Natural killer cell (primary cell): ENCODE data around the gene RCOR3. TPM values are rescaled to one million over a fixed set of nuclear protein-coding genes. Genes with fewer than 3 reads are reported as not detected.
A peak's percentile ranks its signal among the peaks of the same experiment; 100 is the strongest.
"Not testable (repeated sequence)": the region's sequence is repeated elsewhere in the genome, so short reads cannot be mapped to it uniquely, and the experiment has no call there.

Experiments
- ATAC-seq, 3 donors: fragments of 150-1000 bp in 2 of 3; fragments of 200-7000 bp in 1 of 3; cut with Tn5 transposase; 1 replicate in 1 of 3; 2 replicates in 2 of 3; pipeline ENCODE4 v1.10.0; 2021; ENCODE audit warnings: mild to moderate bottlenecking in 2 of 3, moderate library complexity in 2 of 3
- DNase-seq, 2 donors: peaks; one replicate each; pipeline versions ENCODE4 v3.0.0 to v3.0.0-alpha.2; 2013 to 2021; ENCODE audit warnings: mixed read lengths in 1 of 2
- H3K27ac ChIP-seq: one replicate; pipeline ENCODE4 v1.5.1; 2013; ENCODE audit warnings: mild to moderate bottlenecking, low read length
- H3K27me3 ChIP-seq: one replicate; pipeline ENCODE4 v1.6.1; 2013; ENCODE audit warnings: low read length; ENCODE audit not compliant: control insufficient read depth, insufficient read depth
- H3K36me3 ChIP-seq: one replicate; pipeline ENCODE4 v1.6.1; 2013; ENCODE audit warnings: low read length; ENCODE audit not compliant: control insufficient read depth, insufficient read depth
- H3K4me1 ChIP-seq: one replicate; pipeline ENCODE4 v1.6.1; 2013; ENCODE audit warnings: low read length; ENCODE audit not compliant: control insufficient read depth, insufficient read depth
- H3K4me3 ChIP-seq: one replicate; pipeline ENCODE4 v1.5.1; 2013; ENCODE audit warnings: low read length
- H3K9me3 ChIP-seq: one replicate; pipeline ENCODE4 v1.6.1; 2013; ENCODE audit warnings: low read length; ENCODE audit not compliant: control insufficient read depth, insufficient read depth
- H3K27ac Mint-ChIP-seq, 2 donors: one replicate each; pipeline ENCODE4 v1.8.0; 2022; ENCODE audit warnings: mild to moderate bottlenecking in 2 of 2, mixed read lengths in 2 of 2, moderate library complexity in 1 of 2
- H3K27me3 Mint-ChIP-seq, 2 donors: one replicate each; pipeline ENCODE4 v1.8.0; 2022; ENCODE audit warnings: low read depth in 2 of 2, mixed read lengths in 2 of 2
- H3K36me3 Mint-ChIP-seq: one replicate; pipeline ENCODE4 v1.8.0; 2022; ENCODE audit warnings: mixed read lengths
- H3K4me1 Mint-ChIP-seq, 2 donors: one replicate each; pipeline ENCODE4 v1.8.0; 2022; ENCODE audit warnings: mixed read lengths in 2 of 2
- H3K4me3 Mint-ChIP-seq: one replicate; pipeline ENCODE4 v1.8.0; 2022; ENCODE audit warnings: mild to moderate bottlenecking, moderate library complexity, mixed read lengths
- H3K9me3 Mint-ChIP-seq, 2 donors: one replicate each; pipeline ENCODE4 v1.8.0; 2022; ENCODE audit warnings: mixed read lengths in 2 of 2
- WGBS: methylation state at CpG from one replicate; pipeline ENCODE4 v1.1.7; 2013; ENCODE audit warnings: missing lambda C conversion rate; ENCODE audit not compliant: insufficient coverage; 5-methylcytosine and 5-hydroxymethylcytosine counted together
- intact Hi-C: fragments of 100-400 bp; cut with micrococcal nuclease; formaldehyde crosslinking; loops from one replicate; pipeline ENCODE4 v1.14.2; 2022
- total RNA-seq, 4 donors: library from RNA; stranded (reverse); fragments of 120-200 nt in 1 of 4; gene quantifications; one replicate each; pipeline versions ENCODE4 v1.2.3 to v1.2.4, GENCODE V29; 2013 to 2022
- TF ChIP-seq, protein P1 (sequence below): fragments of 200-600 bp; IDR thresholded peaks from one replicate; pipeline ENCODE4 v1.8.0; 2022; ENCODE audit warnings: antibody characterized with exemption

The RCOR3 gene
- total RNA-seq, 3 donors from 2014 or later (not counting 1 experiment from before 2014, with no cell fraction given) = 70.9 to 99.2 (median 78.6) TPM

- Mint-ChIP-seq H3K27ac (no peak overlapping the region), H3K36me3 (no peaks in the 10 kb centered on the region), H3K4me3 (no peak overlapping the region), H3K27me3 (peaks cover 8 to 15% of the 10 kb centered on the region in 2 donors), H3K4me1 (no peaks in the 10 kb centered on the region), H3K9me3 (no peaks in the 10 kb centered on the region)
- Histone ChIP-seq H3K4me1 (no peaks in the 10 kb centered on the region), H3K27ac (no peak overlapping the region), H3K4me3 (no peak overlapping the region), H3K36me3 (no peaks in the 10 kb centered on the region), H3K9me3 (no peaks in the 10 kb centered on the region), H3K27me3 (no peaks in the 10 kb centered on the region)
- intact Hi-C loops = no loop called here
- ATAC-seq (no peak), DNase-seq (no peak)
- TF ChIP-seq, protein P1, sequence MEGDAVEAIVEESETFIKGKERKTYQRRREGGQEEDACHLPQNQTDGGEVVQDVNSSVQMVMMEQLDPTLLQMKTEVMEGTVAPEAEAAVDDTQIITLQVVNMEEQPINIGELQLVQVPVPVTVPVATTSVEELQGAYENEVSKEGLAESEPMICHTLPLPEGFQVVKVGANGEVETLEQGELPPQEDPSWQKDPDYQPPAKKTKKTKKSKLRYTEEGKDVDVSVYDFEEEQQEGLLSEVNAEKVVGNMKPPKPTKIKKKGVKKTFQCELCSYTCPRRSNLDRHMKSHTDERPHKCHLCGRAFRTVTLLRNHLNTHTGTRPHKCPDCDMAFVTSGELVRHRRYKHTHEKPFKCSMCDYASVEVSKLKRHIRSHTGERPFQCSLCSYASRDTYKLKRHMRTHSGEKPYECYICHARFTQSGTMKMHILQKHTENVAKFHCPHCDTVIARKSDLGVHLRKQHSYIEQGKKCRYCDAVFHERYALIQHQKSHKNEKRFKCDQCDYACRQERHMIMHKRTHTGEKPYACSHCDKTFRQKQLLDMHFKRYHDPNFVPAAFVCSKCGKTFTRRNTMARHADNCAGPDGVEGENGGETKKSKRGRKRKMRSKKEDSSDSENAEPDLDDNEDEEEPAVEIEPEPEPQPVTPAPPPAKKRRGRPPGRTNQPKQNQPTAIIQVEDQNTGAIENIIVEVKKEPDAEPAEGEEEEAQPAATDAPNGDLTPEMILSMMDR = no peak
- 97% methylated on average over 2 of the region's 2 CpGs for WGBS
These were observed 45.5 kb upstream of the RCOR3 start for GRCh38 chr1:211213702-211214101.

GRCh38 chr1:211215577-211215976, 43.6 kb upstream of the RCOR3 start:
- no peak overlapping the region for H3K4me3 Mint-ChIP-seq
- peaks cover 8 to 23% of the 10 kb centered on the region in 2 donors for H3K27me3 Mint-ChIP-seq
- H3K36me3 Mint-ChIP-seq = no peaks in the 10 kb centered on the region
- H3K27ac Mint-ChIP-seq = no peak overlapping the region
- no peak for ATAC-seq
- TF ChIP-seq, protein P1 = no peak
- Histone ChIP-seq H3K4me3 (no peak overlapping the region), H3K27ac (no peak overlapping the region), H3K27me3 (no peaks in the 10 kb centered on the region), H3K9me3 (no peaks in the 10 kb centered on the region), H3K4me1 (no peaks in the 10 kb centered on the region), H3K36me3 (no peaks in the 10 kb centered on the region)
- no peaks in the 10 kb centered on the region for H3K4me1 Mint-ChIP-seq
- intact Hi-C loops = no loop called here
- H3K9me3 Mint-ChIP-seq = no peaks in the 10 kb centered on the region
- no peak for DNase-seq
- WGBS = 100% methylated on average over 1 of the region's 1 CpG

- no peak for ATAC-seq
- TF ChIP-seq, protein P1 = no peak
- Histone ChIP-seq H3K9me3 (no peaks in the 10 kb centered on the region), H3K36me3 (no peaks in the 10 kb centered on the region), H3K4me1 (no peaks in the 10 kb centered on the region), H3K27me3 (no peaks in the 10 kb centered on the region), H3K4me3 (no peak overlapping the region), H3K27ac (no peak overlapping the region)
- Mint-ChIP-seq H3K4me3 (no peak overlapping the region), H3K27ac (no peak overlapping the region), H3K4me1 (no peaks in the 10 kb centered on the region), H3K27me3 (peaks cover 8 to 22% of the 10 kb centered on the region in 2 donors), H3K9me3 (no peaks in the 10 kb centered on the region), H3K36me3 (no peaks in the 10 kb centered on the region)
- WGBS = 100% methylated on average over 1 of the region's 1 CpG
- intact Hi-C loops = no loop called here
- no peak for DNase-seq
These were observed 41.8 kb upstream of the RCOR3 start for GRCh38 chr1:211217392-211217791.

DNA sequence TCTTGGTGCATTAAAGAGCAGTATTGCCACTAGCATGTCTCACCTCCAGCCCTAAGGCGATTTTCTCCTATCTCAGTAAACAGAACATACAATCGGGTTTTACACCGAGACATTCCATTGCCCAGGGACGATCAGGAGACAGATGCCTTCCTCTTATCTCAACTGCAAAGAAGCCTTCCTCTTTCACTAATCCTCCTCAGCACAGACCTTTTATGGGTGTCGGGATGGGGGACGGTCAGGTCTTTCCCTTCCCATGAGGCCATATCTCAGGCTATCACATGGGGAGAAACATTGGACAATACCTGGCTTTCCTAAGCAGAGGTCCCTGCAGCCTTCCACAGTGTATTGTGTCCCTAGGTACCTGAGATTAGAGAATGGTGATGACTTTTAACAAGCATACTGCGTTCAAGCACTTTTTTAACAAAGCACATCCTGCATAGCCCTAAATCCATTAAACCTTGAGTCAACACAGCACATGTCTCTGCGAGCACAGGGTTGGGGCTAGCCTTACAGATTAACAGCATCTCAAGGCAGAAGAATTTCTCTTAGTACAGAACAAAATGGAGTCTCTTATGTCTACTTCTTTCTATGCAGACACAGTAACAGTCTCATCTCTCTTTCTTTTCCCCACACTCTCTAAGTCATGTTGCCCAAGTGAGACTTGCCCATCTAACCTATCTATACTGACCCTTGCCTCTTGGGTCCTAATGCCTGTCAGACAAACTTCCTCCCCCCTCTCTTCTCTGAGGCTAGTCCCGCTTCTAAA, 36.5 kb upstream of the RCOR3 start:
- H3K4me3 ChIP-seq, H3K27ac Mint-ChIP-seq, H3K4me3 Mint-ChIP-seq, H3K27ac ChIP-seq, H3K4me1 ChIP-seq, intact Hi-C loops, DNase-seq, H3K9me3 ChIP-seq, H3K4me1 Mint-ChIP-seq, H3K9me3 Mint-ChIP-seq, H3K36me3 Mint-ChIP-seq, H3K36me3 ChIP-seq, ATAC-seq, H3K27me3 ChIP-seq: not testable (repeated sequence)
- peaks cover 3 to 13% of the 10 kb centered on the region in 2 donors for H3K27me3 Mint-ChIP-seq
- WGBS = 85% methylated on average over 9 of the region's 9 CpGs

DNA sequence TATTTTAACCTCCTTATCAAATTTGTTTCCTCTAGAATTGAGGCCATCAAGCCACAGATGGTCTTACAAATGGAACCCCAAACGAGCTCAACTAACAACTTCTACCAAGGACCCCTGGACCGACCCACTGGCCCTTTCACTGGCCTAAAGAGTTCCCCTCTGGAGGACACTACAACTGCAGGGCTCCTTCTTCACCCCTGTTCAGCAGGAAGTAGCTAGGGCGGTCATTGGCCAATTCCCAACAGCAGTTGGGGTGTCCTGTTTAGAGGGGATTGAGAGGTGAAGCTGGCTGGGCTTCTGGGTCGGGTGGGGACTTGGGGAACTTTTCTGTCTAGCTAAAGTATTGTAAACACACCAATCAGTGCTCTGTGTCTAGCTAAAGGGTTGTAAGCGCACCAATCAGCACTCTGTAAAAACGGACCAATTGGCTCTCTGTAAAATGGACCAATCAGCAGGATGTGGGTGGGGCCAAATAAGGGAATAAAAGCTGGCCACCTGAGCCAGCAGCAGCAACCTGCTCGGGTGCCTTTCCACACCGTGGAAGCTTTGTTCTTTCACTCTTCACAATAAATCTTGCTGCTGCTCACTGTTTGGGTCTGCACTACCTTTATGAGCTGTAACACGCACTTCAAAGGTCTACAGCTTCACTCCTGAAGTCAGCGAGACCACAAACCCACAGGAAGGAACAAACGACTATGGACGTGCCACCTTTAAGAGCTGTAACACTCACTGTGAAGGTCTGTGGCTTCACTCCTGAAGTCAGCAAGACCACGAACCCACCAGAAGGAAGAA, 30.4 kb upstream of the RCOR3 start:
- H3K4me3 ChIP-seq, H3K27ac ChIP-seq, H3K36me3 Mint-ChIP-seq, intact Hi-C loops, H3K27me3 Mint-ChIP-seq, H3K9me3 ChIP-seq, H3K27me3 ChIP-seq, H3K9me3 Mint-ChIP-seq, H3K36me3 ChIP-seq: not testable (repeated sequence)
- H3K4me3 Mint-ChIP-seq = peak overlapping the region; percentile 69
- peak in 1 of 2 donors; percentile 78 for DNase-seq
- 39% methylated on average over 13 of the region's 13 CpGs for WGBS
- peak overlapping the region; percentile 8 to 63 for H3K27ac Mint-ChIP-seq
- H3K4me1 ChIP-seq = peaks cover 17% of the 10 kb centered on the region
- ATAC-seq = peak in 2 of 3 donors; percentile 12 to 55
- peaks cover 13 to 23% of the 10 kb centered on the region in 2 donors for H3K4me1 Mint-ChIP-seq
